BLaER1 (cell line): ENCODE measurements around the gene SUMO2.
A peak's percentile ranks its signal among the peaks of the same experiment; 100 is the strongest.
"Not testable (repeated sequence)": the region's sequence is repeated elsewhere in the genome, so short reads cannot be mapped to it uniquely, and the experiment has no call there.

Source experiments
- H3K27ac ChIP-seq: shearing (Covaris generic); formaldehyde crosslinking; 2 replicates; pipeline ENCODE4 v1.8.1; 2022
- H3K27me3 ChIP-seq: shearing (Covaris generic); formaldehyde crosslinking; 2 replicates; pipeline ENCODE4 v1.8.1; 2022
- H3K36me3 ChIP-seq: shearing (Covaris generic); formaldehyde crosslinking; 2 replicates; pipeline ENCODE4 v1.8.1; 2022
- H3K4me1 ChIP-seq: shearing (Covaris generic); formaldehyde crosslinking; 2 replicates; pipeline ENCODE4 v1.8.1; 2022
- H3K4me2 ChIP-seq: shearing (Covaris generic); formaldehyde crosslinking; 2 replicates; pipeline ENCODE4 v1.8.1; 2022
- H3K4me3 ChIP-seq: shearing (Covaris generic); formaldehyde crosslinking; 2 replicates; pipeline ENCODE4 v1.8.1; 2022
- H3K9ac ChIP-seq: shearing (Covaris generic); formaldehyde crosslinking; 2 replicates; pipeline ENCODE4 v1.8.1; 2022
- H3K9me3 ChIP-seq: shearing (Covaris generic); formaldehyde crosslinking; 2 replicates; pipeline ENCODE4 v1.8.1; 2022
- H4K20me1 ChIP-seq: shearing (Covaris generic); formaldehyde crosslinking; 2 replicates; pipeline ENCODE4 v1.8.1; 2022
- Cebpa-rat ChIP-seq: shearing (Covaris generic); IDR thresholded peaks from 2 replicates; pipeline ENCODE4 v1.8.1; 2022

The SUMO2 gene

DNA sequence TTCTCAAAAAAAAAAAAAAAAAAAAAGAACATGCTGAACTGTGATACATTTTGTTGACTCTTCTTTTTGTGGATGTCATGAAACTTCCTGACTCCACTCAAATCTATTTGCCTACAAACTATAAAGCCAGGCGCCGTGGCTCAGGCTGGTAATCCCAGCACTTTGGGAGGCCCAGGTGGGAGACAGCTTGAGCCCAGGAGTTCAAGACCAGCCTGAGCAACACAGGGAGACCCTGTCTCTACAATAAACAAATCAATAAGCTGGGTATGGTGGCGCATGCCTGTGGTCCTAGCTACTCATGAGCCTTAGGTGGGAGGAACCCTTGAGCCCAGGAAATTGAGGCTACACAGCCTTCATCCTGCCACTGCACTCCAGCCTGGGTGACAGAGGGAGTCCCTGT is 49.8 kb downstream of the SUMO2 start:
- no peak overlapping the region for H3K4me3 ChIP-seq
- H3K9ac ChIP-seq = no peak overlapping the region
- peaks cover 63% of the 10 kb centered on the region for H4K20me1 ChIP-seq
- peaks cover 59% of the 10 kb centered on the region for H3K36me3 ChIP-seq
- peak overlapping the region; percentile 82 for H3K4me2 ChIP-seq
- TF ChIP-seq Cebpa-rat = no peak
- H3K27me3 ChIP-seq = no peaks in the 10 kb centered on the region
- peaks cover 36% of the 10 kb centered on the region for H3K4me1 ChIP-seq
- 0 out of 2 replicates have a peak overlapping the region, but pooled peaks have one; percentile 56 for H3K27ac ChIP-seq
- H3K9me3 ChIP-seq = no peaks in the 10 kb centered on the region

DNA sequence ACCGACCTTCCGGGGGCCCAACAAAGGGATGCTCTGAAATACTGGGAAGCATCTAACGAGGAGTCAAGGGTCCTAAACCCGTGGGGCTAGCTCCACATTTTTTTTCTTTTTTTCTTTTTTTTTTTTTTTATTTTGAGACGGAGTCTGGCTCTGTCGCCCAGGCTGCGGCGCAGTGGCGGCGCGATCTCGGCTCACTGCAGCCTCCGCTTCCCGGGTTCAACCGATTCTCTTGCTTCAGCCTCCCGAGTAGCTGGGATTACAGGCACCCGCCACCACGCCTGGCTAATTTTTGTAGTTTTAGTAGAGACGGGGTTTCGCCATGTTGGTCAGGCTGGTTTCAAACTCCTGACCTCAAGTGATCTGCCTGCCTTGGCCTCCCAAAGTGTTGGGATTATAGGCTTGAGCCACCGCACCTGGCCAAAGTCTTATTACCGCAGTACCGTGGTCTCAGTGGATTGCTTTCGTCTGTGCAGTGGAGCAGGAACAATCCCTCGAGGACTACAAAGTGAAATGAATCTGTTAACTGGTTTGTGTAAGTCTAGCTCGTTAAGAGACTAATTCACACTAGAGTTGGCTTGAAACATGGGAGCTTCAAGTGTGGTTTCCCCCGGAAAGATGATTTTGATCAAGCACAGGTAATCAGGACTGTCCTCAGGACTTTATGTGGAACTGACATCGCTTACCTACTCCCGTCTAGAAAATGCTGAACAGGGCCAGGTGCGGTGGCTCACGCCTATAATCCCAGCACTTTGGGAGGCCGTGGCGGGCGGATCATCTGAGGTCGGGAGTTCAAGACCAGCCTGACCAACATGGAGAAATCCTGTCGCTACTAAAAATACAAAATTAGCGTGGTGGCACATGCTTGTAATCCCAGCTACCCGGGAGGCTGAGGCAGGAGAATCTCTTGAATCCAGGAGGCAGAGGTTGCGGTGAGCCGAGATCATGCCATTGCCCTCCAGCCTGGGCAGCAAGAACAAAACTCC is 50.5 kb downstream of the SUMO2 start:
- H3K36me3 ChIP-seq = peaks cover 53% of the 10 kb centered on the region
- peak overlapping the region; percentile 90 for H3K4me3 ChIP-seq
- peak overlapping the region; percentile 97 for H3K27ac ChIP-seq
- H3K4me2 ChIP-seq = peak overlapping the region; percentile 82
- not testable (repeated sequence) for H3K9me3 ChIP-seq, H3K27me3 ChIP-seq
- peak overlapping the region; percentile 94 for H3K9ac ChIP-seq
- H4K20me1 ChIP-seq = peaks cover 63% of the 10 kb centered on the region
- H3K4me1 ChIP-seq = peaks cover 42% of the 10 kb centered on the region

DNA sequence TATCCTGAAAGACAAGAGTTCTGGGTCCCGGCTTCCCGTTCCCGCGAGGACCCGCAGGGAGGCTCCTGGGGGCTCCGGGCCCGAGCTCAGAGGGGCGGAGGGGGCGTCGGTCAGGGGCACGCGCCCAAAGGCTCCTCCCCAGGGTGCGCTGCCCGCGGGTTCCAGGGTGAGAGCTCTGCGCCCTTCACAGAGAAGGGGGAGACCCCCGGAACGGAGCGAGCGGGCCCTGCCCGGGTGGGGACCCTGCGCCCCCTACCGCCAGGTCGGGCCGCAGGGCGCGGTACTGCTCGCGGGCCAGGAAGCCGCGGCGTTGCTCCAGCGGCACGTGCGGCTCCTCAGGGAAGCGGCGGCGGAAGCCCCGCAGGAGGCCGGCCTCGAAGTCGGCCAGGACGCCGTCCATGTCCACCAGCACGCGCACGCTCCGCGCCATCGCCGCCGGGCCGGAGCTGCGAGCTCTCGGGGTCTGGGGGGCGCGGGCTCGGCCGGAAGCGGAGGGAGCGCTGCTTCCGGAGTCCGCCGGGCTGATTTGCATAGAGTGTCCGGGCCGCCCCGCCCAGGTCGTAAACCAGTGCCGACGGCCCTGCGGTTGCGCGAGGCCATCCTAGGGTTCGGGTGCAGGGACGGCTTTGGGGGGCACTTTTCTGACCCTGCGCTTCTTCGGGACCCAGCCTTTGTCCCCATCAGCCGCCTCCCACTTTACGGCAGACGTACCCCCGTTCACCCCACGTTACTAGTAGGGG is 51.3 kb downstream of the SUMO2 start, which contains the start of gene NT5C:
Gene NT5C, minus strand, starts transcription at position 465 of the 740 bp plus-strand sequence. Its CDS starts 35 bp downstream, at position 430.
- H4K20me1 ChIP-seq = peaks cover 63% of the 10 kb centered on the region
- no peaks in the 10 kb centered on the region for H3K9me3 ChIP-seq
- H3K4me2 ChIP-seq = peak within 1 kb of the TSS; percentile 82
- H3K4me1 ChIP-seq = peaks cover 45% of the 10 kb centered on the region
- H3K27ac ChIP-seq = peak within 1 kb of the TSS; percentile 97
- peak within 1 kb of the TSS; percentile 94 for H3K9ac ChIP-seq
- no peak for TF ChIP-seq Cebpa-rat
- H3K36me3 ChIP-seq = peaks cover 44% of the 10 kb centered on the region
- no peaks in the 10 kb centered on the region for H3K27me3 ChIP-seq
- peak within 1 kb of the TSS; percentile 90 for H3K4me3 ChIP-seq

DNA sequence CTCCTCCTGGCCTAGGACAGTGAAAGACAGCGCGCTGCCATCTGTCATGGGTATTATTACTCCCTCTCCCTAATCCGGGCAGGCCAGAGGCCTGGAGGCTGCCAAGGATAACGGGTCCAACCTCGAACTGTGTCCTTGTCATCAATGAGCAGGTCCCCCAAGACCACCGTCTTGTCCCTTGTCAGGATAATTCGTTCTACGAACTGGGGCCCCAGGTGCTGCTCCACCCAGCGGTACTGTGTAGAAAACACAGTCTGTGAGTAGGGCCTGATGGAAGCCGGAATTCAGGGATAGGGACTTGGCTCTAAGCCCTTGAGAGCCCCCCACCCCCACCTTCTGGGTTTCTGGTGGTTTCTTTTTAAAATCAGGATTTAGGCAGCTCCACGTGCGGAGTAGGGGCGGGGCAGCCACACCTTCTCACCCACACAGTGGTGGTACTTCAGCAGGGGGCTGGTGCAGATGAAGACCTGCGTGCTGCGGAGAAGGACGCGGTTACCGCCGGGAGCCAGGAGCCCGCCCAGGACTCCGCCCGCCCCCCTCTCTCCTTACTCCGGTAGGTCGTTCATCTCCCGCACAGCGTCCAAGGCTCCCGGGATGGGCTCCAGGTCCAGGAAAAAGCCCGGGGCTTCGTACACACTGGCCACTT is 52.0 kb downstream of the SUMO2 start:
- peak overlapping the region; percentile 94 for H3K9ac ChIP-seq

DNA sequence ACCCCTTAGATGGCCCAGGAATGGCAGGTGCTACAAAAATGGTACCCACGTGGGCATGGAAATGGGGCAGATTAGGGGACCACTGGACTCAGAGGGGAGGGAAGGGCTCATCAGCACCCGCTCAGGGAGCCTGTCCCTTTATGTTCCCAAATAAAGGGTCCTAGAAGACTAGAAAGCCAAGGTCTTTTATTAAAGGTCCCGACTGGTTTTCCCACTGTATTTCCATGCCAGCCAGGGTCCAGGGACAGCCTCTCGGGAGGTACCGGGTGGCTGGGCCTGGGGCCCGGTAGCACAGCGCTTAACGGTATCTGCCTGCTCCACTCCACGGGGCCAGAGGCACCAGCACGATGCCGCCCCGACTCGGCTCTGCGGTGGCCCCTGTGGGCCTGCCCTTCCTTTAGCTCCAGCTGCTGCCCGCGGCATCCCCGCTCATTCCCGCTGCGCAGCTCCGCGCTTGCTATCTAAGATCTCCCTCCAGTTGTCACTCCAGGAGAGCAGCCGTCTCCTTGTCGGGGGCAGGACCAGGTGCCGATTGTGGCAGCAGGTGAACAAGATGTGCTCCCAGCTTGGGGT is 52.6 kb downstream of the SUMO2 start:
- peaks cover 55% of the 10 kb centered on the region for H3K4me1 ChIP-seq
- no peak for TF ChIP-seq Cebpa-rat
- peak overlapping the region; percentile 90 for H3K4me3 ChIP-seq
- H4K20me1 ChIP-seq = peaks cover 55% of the 10 kb centered on the region
- H3K27ac ChIP-seq = no peak overlapping the region
- H3K9ac ChIP-seq = peak overlapping the region; percentile 94; the same call in 1 of the 2 replicates
- H3K27me3 ChIP-seq = no peaks in the 10 kb centered on the region
- peak overlapping the region; percentile 82 for H3K4me2 ChIP-seq
- H3K9me3 ChIP-seq = no peaks in the 10 kb centered on the region
- H3K36me3 ChIP-seq = peaks cover 37% of the 10 kb centered on the region

More for the DNA sequence above, 52.0 kb downstream of the SUMO2 start:
- Histone ChIP-seq H3K4me3 (peak overlapping the region; percentile 90), H3K27me3 (no peaks in the 10 kb centered on the region), H3K4me2 (peak overlapping the region; percentile 82), H3K27ac (peak overlapping the region; percentile 97), H3K4me1 (peaks cover 49% of the 10 kb centered on the region), H3K9me3 (no peaks in the 10 kb centered on the region), H3K36me3 (peaks cover 41% of the 10 kb centered on the region), H4K20me1 (peaks cover 60% of the 10 kb centered on the region)
- TF ChIP-seq Cebpa-rat = no peak

DNA sequence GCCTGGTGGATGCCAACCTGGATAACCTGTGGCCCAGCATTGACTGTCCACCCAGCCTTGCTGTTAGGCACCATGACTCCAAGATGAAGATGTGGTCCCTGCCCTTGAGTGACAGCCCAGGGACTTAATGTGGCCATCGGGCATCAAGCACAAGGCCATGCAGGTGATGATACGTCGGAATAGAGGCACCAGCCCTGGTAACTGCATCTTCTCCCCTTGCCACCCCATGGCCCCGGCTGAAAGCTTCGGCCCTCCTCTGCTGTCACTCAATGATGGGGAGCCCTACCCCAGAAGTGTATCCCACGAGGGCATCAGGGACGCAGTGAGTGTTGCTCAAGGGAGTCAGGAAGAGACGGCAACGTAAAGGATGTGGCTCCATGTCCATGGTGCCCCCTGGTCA is 53.2 kb downstream of the SUMO2 start:
- Histone ChIP-seq H3K4me3 (no peak overlapping the region), H3K36me3 (peaks cover 31% of the 10 kb centered on the region), H3K27me3 (no peaks in the 10 kb centered on the region), H3K4me1 (peaks cover 61% of the 10 kb centered on the region), H3K9ac (no peak overlapping the region), H3K27ac (no peak overlapping the region), H3K4me2 (peak overlapping the region; percentile 82), H3K9me3 (no peaks in the 10 kb centered on the region), H4K20me1 (peaks cover 54% of the 10 kb centered on the region)
- no peak for TF ChIP-seq Cebpa-rat

DNA sequence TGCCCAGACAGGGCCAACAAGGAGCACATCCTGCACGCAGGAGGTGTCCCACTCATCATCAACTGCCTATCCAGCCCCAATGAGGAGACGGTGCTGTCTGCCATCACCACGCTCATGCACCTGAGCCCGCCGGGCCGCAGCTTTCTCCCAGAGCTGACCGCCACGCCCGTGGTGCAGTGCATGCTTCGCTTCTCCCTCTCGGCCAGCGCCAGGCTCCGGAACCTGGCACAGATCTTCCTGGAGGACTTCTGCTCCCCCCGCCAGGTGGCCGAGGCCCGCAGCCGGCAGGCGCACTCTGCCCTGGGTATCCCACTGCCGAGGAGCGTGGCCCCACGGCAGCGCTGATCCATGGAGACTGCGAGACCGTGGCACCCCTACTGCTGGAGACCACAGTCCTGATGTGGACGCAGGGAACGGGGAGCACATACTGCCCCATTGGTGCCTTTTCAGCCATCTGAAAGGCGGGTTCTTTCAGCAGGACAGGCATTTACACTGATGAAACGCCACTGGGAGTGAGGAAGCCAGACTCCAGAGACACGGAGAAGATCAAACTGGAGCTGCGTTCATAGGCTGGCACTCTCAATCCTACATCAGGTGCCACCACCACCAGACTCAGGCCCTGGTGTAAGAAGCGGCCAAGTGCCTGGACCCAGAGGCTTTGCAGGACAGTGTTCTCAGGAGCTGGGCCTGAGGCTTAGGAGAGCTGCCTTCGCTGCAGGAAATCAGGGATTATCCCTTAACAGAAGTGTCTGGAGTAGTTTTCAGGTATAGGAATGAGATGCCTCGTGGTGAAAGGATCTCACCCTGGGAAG is 53.9 kb downstream of the SUMO2 start:
- no peak for TF ChIP-seq Cebpa-rat
- no peaks in the 10 kb centered on the region for H3K27me3 ChIP-seq
- peaks cover 30% of the 10 kb centered on the region for H3K36me3 ChIP-seq
- H3K9ac ChIP-seq = no peak overlapping the region
- H3K27ac ChIP-seq = no peak overlapping the region
- H3K4me1 ChIP-seq = peaks cover 68% of the 10 kb centered on the region
- no peak overlapping the region for H3K4me3 ChIP-seq
- peaks cover 54% of the 10 kb centered on the region for H4K20me1 ChIP-seq
- no peak overlapping the region for H3K4me2 ChIP-seq
- H3K9me3 ChIP-seq = no peaks in the 10 kb centered on the region

DNA sequence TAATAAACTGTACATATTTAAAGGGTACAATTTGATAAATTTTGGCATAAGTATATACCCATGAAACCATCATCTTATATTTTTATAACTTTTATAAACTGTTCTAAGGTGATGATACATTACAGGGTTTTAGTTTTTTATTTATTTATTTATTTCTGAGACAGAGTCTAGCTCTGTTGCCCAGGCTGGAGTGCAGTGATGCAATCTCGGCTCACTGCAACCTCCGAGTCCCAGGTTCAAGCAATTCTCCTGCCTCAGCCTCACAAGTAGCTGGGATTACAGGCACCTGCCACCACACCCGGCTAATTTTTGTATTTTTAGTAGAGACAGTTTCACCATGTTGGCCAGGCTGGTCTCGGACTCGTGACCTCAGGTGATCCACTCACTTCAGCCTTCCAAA is 54.8 kb downstream of the SUMO2 start:
- not testable (repeated sequence) for H3K9ac ChIP-seq, H3K4me2 ChIP-seq, H3K27ac ChIP-seq, H3K9me3 ChIP-seq, H3K27me3 ChIP-seq, H3K4me3 ChIP-seq
- H4K20me1 ChIP-seq = peaks cover 54% of the 10 kb centered on the region
- H3K4me1 ChIP-seq = peaks cover 67% of the 10 kb centered on the region
- H3K36me3 ChIP-seq = peaks cover 30% of the 10 kb centered on the region
